NCI-H2196 treated with DMSO at 0.1 percent for 48 hours (cell line): ENCODE results near the gene DAB2IP.
"Not testable (repeated sequence)": the region's sequence is repeated elsewhere in the genome, so short reads cannot be mapped to it uniquely, and the experiment has no call there.

ENCODE experiments used
- DNase-seq: peaks from one replicate; lab custom pipeline; 2025; ENCODE audit not compliant: unreplicated experiment; lab: John Stamatoyannopoulos, UW

The DAB2IP gene

GRCh38 chr9:121651295-121652020 is at the start of gene DAB2IP:
Gene DAB2IP (plus strand): TSS chr9:121651634. CDS start chr9:121651776, 142 bp downstream.
- peak; percentile 21 for DNase-seq

- DNase-seq = no peak
These were observed 48.4 kb upstream of the DAB2IP start for GRCh38 chr9:121603028-121603427.

GRCh38 chr9:121604242-121604641 is 47.2 kb upstream of the DAB2IP start:
- peak; percentile 24 for DNase-seq

GRCh38 chr9:121604654-121605053 is 46.8 kb upstream of the DAB2IP start:
- DNase-seq = no peak

GRCh38 chr9:121607434-121608167 is 43.8 kb upstream of the DAB2IP start:
- DNase-seq = no peak

- no peak for DNase-seq
These were observed 43.1 kb upstream of the DAB2IP start for GRCh38 chr9:121608168-121608853.

GRCh38 chr9:121609822-121610637 is 41.4 kb upstream of the DAB2IP start:
- DNase-seq = no peak

GRCh38 chr9:121610638-121610953 is 40.8 kb upstream of the DAB2IP start:
- DNase-seq = no peak

GRCh38 chr9:121612511-121612998 is 38.9 kb upstream of the DAB2IP start:
- DNase-seq = no peak

- DNase-seq = peak; percentile 43
These were observed 38.3 kb upstream of the DAB2IP start for GRCh38 chr9:121613009-121613752.

- DNase-seq = no peak
These were observed 35.2 kb upstream of the DAB2IP start for GRCh38 chr9:121616123-121616755.

- no peak for DNase-seq
These were observed 32.9 kb upstream of the DAB2IP start for GRCh38 chr9:121618504-121618903.

- not testable (repeated sequence) for DNase-seq
These were observed 32.5 kb upstream of the DAB2IP start for GRCh38 chr9:121618910-121619309.

GRCh38 chr9:121619545-121620324 is 31.7 kb upstream of the DAB2IP start:
- no peak for DNase-seq

GRCh38 chr9:121620325-121620673 is 31.1 kb upstream of the DAB2IP start:
- no peak for DNase-seq

- no peak for DNase-seq
These were observed 30.5 kb upstream of the DAB2IP start for GRCh38 chr9:121620777-121621449.

GRCh38 chr9:121622387-121623203 is 28.8 kb upstream of the DAB2IP start:
- no peak for DNase-seq

GRCh38 chr9:121623430-121623829 is 28.0 kb upstream of the DAB2IP start:
- DNase-seq = not testable (repeated sequence)
